ENCODE data around the gene NDUFAF5. TPM values are rescaled to one million over a fixed set of nuclear protein-coding genes. Genes with fewer than 3 reads are reported as not detected.
"Not testable (repeated sequence)": the region's sequence is repeated elsewhere in the genome, so short reads cannot be mapped to it uniquely, and the experiment has no call there.

Gene NDUFAF5, protein sequence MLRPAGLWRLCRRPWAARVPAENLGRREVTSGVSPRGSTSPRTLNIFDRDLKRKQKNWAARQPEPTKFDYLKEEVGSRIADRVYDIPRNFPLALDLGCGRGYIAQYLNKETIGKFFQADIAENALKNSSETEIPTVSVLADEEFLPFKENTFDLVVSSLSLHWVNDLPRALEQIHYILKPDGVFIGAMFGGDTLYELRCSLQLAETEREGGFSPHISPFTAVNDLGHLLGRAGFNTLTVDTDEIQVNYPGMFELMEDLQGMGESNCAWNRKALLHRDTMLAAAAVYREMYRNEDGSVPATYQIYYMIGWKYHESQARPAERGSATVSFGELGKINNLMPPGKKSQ
- 10 to 100 TPM; 10.4 to 17.5 (median 12.9) TPM for total RNA-seq

DNA sequence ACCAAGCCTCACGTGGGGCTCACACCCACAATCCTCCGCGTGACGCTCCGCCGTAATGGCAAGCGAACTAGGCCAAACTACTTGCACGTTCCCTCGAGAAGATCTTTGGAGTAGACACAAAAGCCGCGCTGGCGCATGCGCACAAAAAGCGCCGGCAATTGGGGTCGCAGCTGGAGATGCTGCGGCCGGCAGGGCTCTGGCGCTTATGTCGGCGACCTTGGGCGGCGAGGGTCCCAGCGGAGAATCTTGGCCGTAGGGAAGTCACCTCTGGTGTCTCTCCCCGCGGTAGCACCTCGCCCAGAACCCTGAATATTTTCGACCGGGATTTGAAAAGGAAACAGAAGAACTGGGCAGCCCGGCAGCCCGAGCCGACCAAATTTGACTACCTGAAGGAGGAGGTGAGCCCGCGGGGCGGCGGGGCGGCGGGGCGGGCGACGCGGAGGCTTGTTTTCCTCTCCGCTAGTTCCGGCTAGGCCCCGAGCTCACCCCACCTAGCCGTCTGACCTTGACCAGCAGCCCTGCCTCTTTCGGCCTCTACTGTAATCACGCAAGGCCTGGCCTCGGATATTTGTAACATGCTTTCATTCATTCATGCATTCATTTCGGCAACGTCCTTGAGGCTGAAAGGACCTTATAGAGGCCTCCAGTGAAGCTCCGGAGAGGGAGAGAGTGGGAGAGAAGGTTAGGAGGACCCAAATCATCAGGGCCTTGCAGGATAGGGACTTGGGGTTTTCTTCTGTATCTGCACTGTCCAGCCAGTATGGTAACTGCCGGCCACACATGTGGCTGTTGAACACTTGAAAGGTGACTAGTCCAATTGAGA, at the start of gene NDUFAF5, which contains the start of gene ESF1:
NDUFAF5 (plus strand) TSS at position 136 of the 823 bp plus-strand sequence; CDS start at position 177, 41 bp downstream.
ESF1 (minus strand) TSS at position 27 of the 823 bp plus-strand sequence. CDS start 1,779 bp downstream, outside the sequence.
- no peak for TF ChIP-seq POLR2A (IDR thresholded peaks at IDR 0.05)
- TF ChIP-seq, protein P1, sequence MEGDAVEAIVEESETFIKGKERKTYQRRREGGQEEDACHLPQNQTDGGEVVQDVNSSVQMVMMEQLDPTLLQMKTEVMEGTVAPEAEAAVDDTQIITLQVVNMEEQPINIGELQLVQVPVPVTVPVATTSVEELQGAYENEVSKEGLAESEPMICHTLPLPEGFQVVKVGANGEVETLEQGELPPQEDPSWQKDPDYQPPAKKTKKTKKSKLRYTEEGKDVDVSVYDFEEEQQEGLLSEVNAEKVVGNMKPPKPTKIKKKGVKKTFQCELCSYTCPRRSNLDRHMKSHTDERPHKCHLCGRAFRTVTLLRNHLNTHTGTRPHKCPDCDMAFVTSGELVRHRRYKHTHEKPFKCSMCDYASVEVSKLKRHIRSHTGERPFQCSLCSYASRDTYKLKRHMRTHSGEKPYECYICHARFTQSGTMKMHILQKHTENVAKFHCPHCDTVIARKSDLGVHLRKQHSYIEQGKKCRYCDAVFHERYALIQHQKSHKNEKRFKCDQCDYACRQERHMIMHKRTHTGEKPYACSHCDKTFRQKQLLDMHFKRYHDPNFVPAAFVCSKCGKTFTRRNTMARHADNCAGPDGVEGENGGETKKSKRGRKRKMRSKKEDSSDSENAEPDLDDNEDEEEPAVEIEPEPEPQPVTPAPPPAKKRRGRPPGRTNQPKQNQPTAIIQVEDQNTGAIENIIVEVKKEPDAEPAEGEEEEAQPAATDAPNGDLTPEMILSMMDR (IDR thresholded peaks at IDR 0.05): peak in 1 of 3 donors; percentile 11
- WGBS, 2 donors: 1% methylated on average over 54 of the region's 54 CpGs
- DNase-seq (ENCODE audit: low spot score in 2 of 2): peak; percentile 97 to 99
- intact Hi-C loops (cut with DNase I; ENCODE audit: low total_unique reads): no loop called here
- H3K4me3 ChIP-seq (ENCODE audit: low read depth, poor library complexity, severe bottlenecking): peak within 1 kb of the TSS; percentile 96

DNA sequence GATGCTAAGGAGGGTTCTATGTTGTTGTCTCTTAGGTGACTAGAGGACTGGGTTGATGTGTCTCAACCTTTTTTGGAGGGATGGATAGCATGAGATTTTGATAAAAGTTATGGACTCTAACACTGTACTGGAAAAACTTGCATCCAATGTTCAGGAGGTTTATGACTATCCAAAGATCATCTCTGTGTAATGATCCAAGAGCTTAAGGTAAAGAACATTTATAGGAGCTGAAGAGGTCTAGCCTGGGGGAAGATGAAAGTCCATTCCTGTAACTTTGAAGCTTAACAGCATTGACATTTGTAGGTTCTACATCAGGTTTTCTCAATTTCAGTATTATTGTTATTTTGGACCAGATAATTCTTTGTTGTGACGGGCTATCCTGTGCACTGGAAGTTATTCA, 49.0 kb upstream of the NDUFAF5 start:
- intact Hi-C loops (cut with DNase I; ENCODE audit: low total_unique reads): no loop called here
- DNase-seq (ENCODE audit: low spot score in 2 of 2): no peak
- H3K4me3 ChIP-seq (ENCODE audit: low read depth, poor library complexity, severe bottlenecking): no peak overlapping the region
- no peak for TF ChIP-seq POLR2A (IDR thresholded peaks at IDR 0.05)
- TF ChIP-seq, protein P1 (IDR thresholded peaks at IDR 0.05): no peak
- WGBS, 2 donors: 89 to 95% methylated on average over 1 of the region's 1 CpG

DNA sequence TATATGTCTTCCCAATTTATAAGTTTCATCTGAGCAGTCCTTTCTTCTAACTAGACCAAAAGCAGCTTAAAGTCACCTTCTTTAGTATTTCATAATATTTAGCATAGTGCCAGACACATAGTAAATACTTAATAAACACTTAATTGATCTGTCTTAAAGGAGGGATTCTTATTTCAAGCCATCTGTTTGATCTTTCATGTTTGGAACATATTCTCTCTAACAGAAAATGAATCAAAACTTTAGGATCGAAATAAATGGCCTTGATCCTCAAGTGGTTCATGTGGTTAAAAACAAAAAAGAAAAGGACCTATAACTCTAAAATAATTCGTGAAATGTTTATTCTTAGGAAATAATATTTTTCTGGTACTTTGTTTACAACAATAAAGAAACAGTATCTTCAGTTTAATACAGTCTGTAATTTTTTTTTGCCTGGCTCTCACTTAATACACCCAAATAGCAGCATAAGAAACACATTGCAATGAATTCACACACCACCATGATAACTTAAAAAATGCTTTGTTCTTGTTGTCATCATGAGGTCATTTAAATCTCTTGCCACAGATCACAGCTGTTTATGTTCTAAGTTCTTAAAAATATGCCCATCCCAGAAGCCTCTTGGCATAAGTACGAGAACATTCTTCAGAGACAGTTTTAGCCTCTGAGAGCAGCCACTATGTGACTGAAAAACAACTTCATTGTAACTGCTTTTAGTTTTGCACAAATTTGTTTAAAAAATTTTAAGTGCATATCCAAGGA, 48.2 kb upstream of the NDUFAF5 start:
- 54 to 61% methylated on average over 3 of the region's 3 CpGs for WGBS, 2 donors
- intact Hi-C loops (cut with DNase I; ENCODE audit: low total_unique reads): no loop called here
- DNase-seq (ENCODE audit: low spot score in 2 of 2): peak in 1 of 2 donors; percentile 38
- no peak for TF ChIP-seq POLR2A (IDR thresholded peaks at IDR 0.05)
- TF ChIP-seq, protein P1 (IDR thresholded peaks at IDR 0.05): no peak
- no peak overlapping the region for H3K4me3 ChIP-seq (ENCODE audit: low read depth, poor library complexity, severe bottlenecking)

DNA sequence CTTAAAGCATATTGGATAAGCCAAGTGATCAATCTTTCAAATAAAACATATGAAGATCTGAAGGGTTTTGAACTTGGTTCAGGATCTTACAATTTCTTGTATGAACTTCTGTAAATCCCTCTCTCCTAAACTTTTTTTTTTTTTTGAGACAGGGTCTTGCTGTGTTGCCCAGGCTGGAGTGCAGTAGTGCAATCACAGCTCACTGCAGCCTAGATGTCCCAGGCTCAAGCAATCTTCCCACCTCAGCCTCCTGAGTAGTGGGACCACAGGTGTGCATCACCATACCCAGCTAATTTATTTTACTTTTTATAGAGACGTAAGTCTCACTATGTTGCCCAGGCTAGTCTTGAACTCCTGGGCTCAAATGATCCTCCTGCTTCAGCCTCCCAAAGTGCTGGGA, 46.6 kb upstream of the NDUFAF5 start:
- WGBS, 2 donors: 100% methylated on average over 1 of the region's 1 CpG
- intact Hi-C loops (cut with DNase I; ENCODE audit: low total_unique reads); H3K4me3 ChIP-seq (ENCODE audit: low read depth, poor library complexity, severe bottlenecking); DNase-seq (ENCODE audit: low spot score in 2 of 2): not testable (repeated sequence)

DNA sequence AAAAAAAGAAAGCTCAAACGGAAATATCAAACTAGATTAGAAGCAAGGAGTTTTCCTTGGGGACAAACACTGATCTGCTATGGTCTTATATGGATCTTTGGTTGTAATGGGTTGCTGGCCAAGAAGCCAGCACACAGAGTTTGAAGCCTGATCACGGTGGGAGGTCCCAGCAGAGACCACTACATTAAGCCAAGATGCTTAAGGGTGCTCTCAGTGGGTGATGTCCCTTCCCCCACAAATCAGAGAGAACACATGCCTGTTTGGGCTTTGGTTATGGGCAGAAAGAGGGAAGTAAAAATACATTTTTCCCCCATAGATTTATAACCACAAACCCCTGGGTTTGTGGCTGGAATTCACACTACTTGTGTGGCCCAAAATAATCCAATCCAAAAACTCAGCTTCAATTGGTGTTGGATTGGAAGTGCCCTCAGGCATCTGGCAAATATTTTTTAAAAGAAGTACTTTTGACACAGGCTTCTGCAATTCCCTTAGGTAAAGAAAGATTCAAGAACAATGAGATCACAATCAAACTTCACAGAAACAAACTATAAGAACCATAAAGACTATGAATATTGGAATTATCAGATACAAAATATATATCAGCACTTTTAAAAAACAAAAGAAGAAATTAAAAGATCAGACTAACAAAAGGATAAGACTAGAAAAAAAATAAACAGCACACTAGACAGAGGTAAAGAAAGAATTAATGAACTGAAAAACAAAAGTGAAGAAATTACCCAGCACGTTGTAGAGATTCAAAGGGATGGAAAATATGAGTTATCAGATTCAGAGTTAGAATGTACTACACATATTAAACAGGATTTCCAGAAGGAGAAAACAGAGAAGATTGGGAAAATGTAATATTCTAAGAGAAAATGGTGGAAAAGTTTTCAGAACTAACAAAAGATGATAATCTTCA, 44.8 kb upstream of the NDUFAF5 start:
- DNase-seq (ENCODE audit: low spot score in 2 of 2): no peak
- intact Hi-C loops (cut with DNase I; ENCODE audit: low total_unique reads): no loop called here
- 70 to 80% methylated on average over 3 of the region's 3 CpGs for WGBS, 2 donors
- no peak overlapping the region for H3K4me3 ChIP-seq (ENCODE audit: low read depth, poor library complexity, severe bottlenecking)
- TF ChIP-seq, protein P1 (IDR thresholded peaks at IDR 0.05): no peak
- no peak for TF ChIP-seq POLR2A (IDR thresholded peaks at IDR 0.05)

Measured in lower leg skin (tissue), 4 donors.